ENCODE data around the gene GALNT16.

GRCh38 chr14:69360438-69361108, 100.6 kb downstream of the GALNT16 start:
- TF ChIP-seq NFIC (IDR thresholded peaks at IDR 0.05) (no peak), EGR1 (IDR thresholded peaks at IDR 0.05) (no peak), CREB1 (IDR thresholded peaks at IDR 0.05; ENCODE audit: low read depth) (no peak), TCF12 (IDR thresholded peaks at IDR 0.05; ENCODE audit: low read depth) (no peak), ZBTB7A (IDR thresholded peaks at IDR 0.05; ENCODE audit: low read depth) (no peak), TAF1 (IDR thresholded peaks at IDR 0.05; ENCODE audit: low read depth) (no peak), YY1 (IDR thresholded peaks at IDR 0.05; ENCODE audit: low read depth) (no peak), RAD21 (IDR thresholded peaks at IDR 0.05; ENCODE audit: low read depth) (no peak)

Measured in Ishikawa (cell line).